Measurements from ENCODE around the gene EPO.
"Not testable (repeated sequence)": the region's sequence is repeated elsewhere in the genome, so short reads cannot be mapped to it uniquely, and the experiment has no call there.

Gene EPO

DNA sequence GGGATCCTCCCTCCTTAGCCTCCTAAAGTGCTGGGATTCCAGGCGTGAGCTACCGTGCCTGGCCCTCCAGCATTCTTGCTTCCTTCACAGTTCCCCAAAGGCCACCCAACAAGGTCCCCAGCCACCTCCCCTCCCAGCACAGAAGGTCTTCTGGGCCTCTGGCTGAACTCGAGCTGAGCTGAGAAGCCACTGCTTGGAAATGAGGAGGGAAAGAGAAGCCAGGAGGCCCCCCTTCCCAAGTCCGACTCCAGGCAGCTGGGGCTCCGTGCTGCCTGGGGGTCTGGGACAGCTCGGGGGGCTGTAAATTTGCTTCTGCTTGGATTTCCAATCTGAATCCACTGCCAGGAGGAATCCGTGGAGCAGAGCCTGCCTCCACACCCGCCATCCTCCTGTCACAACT lies 5.5 kb upstream of the EPO start:
- TF ChIP-seq, protein P1, sequence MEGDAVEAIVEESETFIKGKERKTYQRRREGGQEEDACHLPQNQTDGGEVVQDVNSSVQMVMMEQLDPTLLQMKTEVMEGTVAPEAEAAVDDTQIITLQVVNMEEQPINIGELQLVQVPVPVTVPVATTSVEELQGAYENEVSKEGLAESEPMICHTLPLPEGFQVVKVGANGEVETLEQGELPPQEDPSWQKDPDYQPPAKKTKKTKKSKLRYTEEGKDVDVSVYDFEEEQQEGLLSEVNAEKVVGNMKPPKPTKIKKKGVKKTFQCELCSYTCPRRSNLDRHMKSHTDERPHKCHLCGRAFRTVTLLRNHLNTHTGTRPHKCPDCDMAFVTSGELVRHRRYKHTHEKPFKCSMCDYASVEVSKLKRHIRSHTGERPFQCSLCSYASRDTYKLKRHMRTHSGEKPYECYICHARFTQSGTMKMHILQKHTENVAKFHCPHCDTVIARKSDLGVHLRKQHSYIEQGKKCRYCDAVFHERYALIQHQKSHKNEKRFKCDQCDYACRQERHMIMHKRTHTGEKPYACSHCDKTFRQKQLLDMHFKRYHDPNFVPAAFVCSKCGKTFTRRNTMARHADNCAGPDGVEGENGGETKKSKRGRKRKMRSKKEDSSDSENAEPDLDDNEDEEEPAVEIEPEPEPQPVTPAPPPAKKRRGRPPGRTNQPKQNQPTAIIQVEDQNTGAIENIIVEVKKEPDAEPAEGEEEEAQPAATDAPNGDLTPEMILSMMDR (IDR thresholded peaks at IDR 0.05) = no peak
- H3K9me3 ChIP-seq = no peaks in the 10 kb centered on the region

DNA sequence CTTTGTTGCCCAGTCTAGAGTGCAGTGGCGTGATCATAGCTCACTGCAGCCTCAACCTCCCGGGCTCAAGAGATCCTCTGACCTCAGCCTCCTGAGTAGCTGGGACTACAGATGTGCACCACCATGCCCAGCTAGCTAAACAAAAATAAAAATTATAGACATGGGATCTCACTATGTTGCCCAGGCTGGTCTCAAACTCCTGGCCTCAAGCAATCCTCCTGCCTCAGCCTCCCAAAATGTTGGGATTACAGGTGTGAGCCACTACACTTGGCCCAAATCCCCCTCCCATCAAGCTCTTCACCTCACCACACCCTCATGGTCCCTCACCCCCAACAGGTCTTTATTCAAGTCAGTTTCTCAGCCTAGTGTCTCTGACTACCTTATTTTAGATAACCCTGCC lies 3.2 kb upstream of the EPO start:
- peaks cover 53% of the 10 kb centered on the region for H3K27me3 ChIP-seq
- H3K4me1 ChIP-seq (ENCODE audit: control insufficient read depth in 1 of 2, insufficient read depth in 1 of 2, low read depth in 1 of 2, low read length in 1 of 2); H3K27ac ChIP-seq; H3K36me3 ChIP-seq; H3K4me3 ChIP-seq (ENCODE audit: low read depth in 1 of 2, low read length in 1 of 2); H3K9me3 ChIP-seq: not testable (repeated sequence)

More for the DNA sequence above, 5.5 kb upstream of the EPO start:
- peaks cover 29% of the 10 kb centered on the region for H3K27me3 ChIP-seq
- H3K4me1 ChIP-seq (ENCODE audit: control insufficient read depth in 1 of 2, insufficient read depth in 1 of 2, low read depth in 1 of 2, low read length in 1 of 2) = no peaks in the 10 kb centered on the region
- H3K4me3 ChIP-seq (ENCODE audit: low read depth in 1 of 2, low read length in 1 of 2) = no peak overlapping the region
- no peak overlapping the region for H3K27ac ChIP-seq
- no peaks in the 10 kb centered on the region for H3K36me3 ChIP-seq

DNA sequence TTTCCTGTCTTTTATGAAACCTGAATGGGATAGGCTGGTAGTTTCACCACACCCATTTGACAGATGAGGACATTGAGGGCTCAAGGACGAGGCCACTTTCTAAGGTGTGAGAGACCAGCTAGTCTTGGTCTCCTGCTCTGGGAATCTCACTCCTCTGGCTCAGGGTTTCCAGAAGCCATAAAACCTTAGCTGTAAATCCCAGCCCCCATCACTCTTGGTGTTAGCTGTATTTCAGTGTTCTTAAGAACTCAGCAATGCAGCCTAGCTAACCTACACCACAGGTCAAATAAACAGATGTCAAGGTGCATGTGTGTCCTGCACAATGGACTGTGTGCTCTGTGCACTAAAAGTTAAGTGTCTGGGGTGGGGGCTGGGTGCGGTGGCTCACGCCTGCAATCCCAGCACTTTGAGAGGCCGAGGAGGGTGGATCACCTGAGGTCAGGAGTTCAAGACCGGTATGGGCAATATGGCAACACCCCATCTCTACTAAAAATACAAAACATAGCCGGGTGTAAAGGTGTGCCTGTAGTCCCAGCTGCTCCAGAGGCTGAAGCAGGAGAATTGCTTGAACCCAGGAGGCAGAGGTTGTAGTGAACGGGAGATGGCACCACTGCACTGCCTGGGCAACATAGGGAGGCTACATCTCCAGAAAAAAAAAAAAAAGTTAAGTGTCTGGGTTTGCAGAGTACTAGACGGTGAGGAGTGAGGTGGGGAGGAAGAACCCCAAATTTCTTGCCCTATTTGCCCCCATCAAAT lies 567 bp upstream of the EPO start:
- Histone ChIP-seq H3K4me3 (ENCODE audit: low read depth in 1 of 2, low read length in 1 of 2) (no peak overlapping the region), H3K9me3 (no peaks in the 10 kb centered on the region), H3K27ac (no peak overlapping the region), H3K27me3 (peaks cover 79% of the 10 kb centered on the region), H3K4me1 (ENCODE audit: control insufficient read depth in 1 of 2, insufficient read depth in 1 of 2, low read depth in 1 of 2, low read length in 1 of 2) (no peaks in the 10 kb centered on the region), H3K36me3 (no peaks in the 10 kb centered on the region)
- TF ChIP-seq, protein P1 (IDR thresholded peaks at IDR 0.05) = no peak

DNA sequence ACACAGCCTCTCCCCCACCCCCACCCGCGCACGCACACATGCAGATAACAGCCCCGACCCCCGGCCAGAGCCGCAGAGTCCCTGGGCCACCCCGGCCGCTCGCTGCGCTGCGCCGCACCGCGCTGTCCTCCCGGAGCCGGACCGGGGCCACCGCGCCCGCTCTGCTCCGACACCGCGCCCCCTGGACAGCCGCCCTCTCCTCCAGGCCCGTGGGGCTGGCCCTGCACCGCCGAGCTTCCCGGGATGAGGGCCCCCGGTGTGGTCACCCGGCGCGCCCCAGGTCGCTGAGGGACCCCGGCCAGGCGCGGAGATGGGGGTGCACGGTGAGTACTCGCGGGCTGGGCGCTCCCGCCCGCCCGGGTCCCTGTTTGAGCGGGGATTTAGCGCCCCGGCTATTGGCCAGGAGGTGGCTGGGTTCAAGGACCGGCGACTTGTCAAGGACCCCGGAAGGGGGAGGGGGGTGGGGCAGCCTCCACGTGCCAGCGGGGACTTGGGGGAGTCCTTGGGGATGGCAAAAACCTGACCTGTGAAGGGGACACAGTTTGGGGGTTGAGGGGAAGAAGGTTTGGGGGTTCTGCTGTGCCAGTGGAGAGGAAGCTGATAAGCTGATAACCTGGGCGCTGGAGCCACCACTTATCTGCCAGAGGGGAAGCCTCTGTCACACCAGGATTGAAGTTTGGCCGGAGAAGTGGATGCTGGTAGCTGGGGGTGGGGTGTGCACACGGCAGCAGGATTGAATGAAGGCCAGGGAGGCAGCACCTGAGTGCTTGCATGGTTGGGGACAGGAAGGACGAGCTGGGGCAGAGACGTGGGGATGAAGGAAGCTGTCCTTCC lies 620 bp downstream of the EPO start:
- Histone ChIP-seq H3K4me3 (ENCODE audit: low read depth in 1 of 2, low read length in 1 of 2) (no peak overlapping the region), H3K4me1 (ENCODE audit: control insufficient read depth in 1 of 2, insufficient read depth in 1 of 2, low read depth in 1 of 2, low read length in 1 of 2) (no peaks in the 10 kb centered on the region), H3K27me3 (peaks cover 88% of the 10 kb centered on the region), H3K27ac (no peak overlapping the region), H3K9me3 (no peaks in the 10 kb centered on the region), H3K36me3 (no peaks in the 10 kb centered on the region)
- TF ChIP-seq, protein P1 (IDR thresholded peaks at IDR 0.05) = no peak

DNA sequence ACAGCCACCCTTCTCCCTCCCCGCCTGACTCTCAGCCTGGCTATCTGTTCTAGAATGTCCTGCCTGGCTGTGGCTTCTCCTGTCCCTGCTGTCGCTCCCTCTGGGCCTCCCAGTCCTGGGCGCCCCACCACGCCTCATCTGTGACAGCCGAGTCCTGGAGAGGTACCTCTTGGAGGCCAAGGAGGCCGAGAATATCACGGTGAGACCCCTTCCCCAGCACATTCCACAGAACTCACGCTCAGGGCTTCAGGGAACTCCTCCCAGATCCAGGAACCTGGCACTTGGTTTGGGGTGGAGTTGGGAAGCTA lies 1.2 kb downstream of the EPO start:
- H3K4me1 ChIP-seq (ENCODE audit: control insufficient read depth in 1 of 2, insufficient read depth in 1 of 2, low read depth in 1 of 2, low read length in 1 of 2) = no peaks in the 10 kb centered on the region
- H3K27me3 ChIP-seq = peaks cover 90% of the 10 kb centered on the region
- TF ChIP-seq, protein P1 (IDR thresholded peaks at IDR 0.05) = no peak
- H3K36me3 ChIP-seq = no peaks in the 10 kb centered on the region
- H3K9me3 ChIP-seq = no peaks in the 10 kb centered on the region
- no peak overlapping the region for H3K27ac ChIP-seq
- H3K4me3 ChIP-seq (ENCODE audit: low read depth in 1 of 2, low read length in 1 of 2) = no peak overlapping the region

Measured in neutrophil (primary cell).